WERI-Rb-1 (cell line): ENCODE results near the gene LHPP.

ENCODE experiments used
- DNase-seq: peaks from one replicate; pipeline ENCODE4 v3.0.0-alpha.2; 2020
- H3K27ac ChIP-seq: fragments of 250-450 bp; sonication (Bioruptor Pico); 2 replicates; pipeline ENCODE4 v1.5.1; 2020; ENCODE audit warnings: mild to moderate bottlenecking, moderate library complexity
- H3K27me3 ChIP-seq: fragments of 250-450 bp; sonication (Bioruptor Pico); 2 replicates; pipeline ENCODE4 v1.5.1; 2021; ENCODE audit warnings: mild to moderate bottlenecking, low read depth, moderate library complexity; ENCODE audit not compliant: insufficient read depth, severe bottlenecking
- H3K36me3 ChIP-seq: fragments of 250-450 bp; sonication (Bioruptor Pico); 2 replicates; pipeline ENCODE4 v1.5.1; 2020; ENCODE audit warnings: mild to moderate bottlenecking, moderate library complexity
- H3K4me3 ChIP-seq: 2 replicates; pipeline ENCODE4 v1.5.1; 2011; ENCODE audit warnings: low read depth, mild to moderate bottlenecking, control low read depth, low read length
- H3K9me3 ChIP-seq: fragments of 250-450 bp; sonication (Bioruptor Pico); 2 replicates; pipeline ENCODE4 v1.5.1; 2021; ENCODE audit warnings: mild to moderate bottlenecking, moderate library complexity; ENCODE audit not compliant: severe bottlenecking
- TF ChIP-seq, protein P1 (sequence below): IDR thresholded peaks from 2 replicates; pipeline ENCODE4 v1.5.1; 2011; ENCODE audit warnings: low read depth, mild to moderate bottlenecking, control low read depth, inconsistent platforms, low read length

Gene LHPP

GRCh38 chr10:124639646-124640045 is 178.0 kb downstream of the LHPP start:
- no peak overlapping the region for H3K27ac ChIP-seq
- TF ChIP-seq, protein P1, sequence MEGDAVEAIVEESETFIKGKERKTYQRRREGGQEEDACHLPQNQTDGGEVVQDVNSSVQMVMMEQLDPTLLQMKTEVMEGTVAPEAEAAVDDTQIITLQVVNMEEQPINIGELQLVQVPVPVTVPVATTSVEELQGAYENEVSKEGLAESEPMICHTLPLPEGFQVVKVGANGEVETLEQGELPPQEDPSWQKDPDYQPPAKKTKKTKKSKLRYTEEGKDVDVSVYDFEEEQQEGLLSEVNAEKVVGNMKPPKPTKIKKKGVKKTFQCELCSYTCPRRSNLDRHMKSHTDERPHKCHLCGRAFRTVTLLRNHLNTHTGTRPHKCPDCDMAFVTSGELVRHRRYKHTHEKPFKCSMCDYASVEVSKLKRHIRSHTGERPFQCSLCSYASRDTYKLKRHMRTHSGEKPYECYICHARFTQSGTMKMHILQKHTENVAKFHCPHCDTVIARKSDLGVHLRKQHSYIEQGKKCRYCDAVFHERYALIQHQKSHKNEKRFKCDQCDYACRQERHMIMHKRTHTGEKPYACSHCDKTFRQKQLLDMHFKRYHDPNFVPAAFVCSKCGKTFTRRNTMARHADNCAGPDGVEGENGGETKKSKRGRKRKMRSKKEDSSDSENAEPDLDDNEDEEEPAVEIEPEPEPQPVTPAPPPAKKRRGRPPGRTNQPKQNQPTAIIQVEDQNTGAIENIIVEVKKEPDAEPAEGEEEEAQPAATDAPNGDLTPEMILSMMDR, result no peak
- H3K36me3 ChIP-seq, result peaks cover 2% of the 10 kb centered on the region
- no peaks in the 10 kb centered on the region for H3K9me3 ChIP-seq
- H3K27me3 ChIP-seq, result no peaks in the 10 kb centered on the region
- no peak overlapping the region for H3K4me3 ChIP-seq
- DNase-seq, result no peak

DNA sequence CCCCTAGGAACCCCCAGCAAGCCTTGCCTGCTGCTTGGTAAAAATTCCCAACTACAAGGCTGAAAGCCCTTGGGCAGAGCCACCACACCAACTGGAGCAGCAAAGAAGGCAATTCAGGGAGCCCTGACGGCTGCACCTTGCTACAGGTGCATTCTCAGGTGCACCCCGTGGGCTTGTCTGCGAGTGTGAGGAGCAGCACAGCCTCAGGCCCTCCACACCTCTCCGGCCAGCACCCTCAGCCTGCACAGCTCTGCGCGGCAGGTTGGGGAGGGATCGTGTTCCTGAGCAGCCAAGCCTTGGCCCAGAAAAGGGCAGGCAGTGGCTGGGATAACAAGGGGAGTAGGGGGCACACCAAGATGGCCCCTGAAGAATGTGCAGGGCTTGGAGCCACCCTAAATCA is 178.4 kb downstream of the LHPP start:
- no peaks in the 10 kb centered on the region for H3K9me3 ChIP-seq
- no peak for DNase-seq
- H3K4me3 ChIP-seq, result no peak overlapping the region
- TF ChIP-seq, protein P1, result no peak
- no peaks in the 10 kb centered on the region for H3K27me3 ChIP-seq
- H3K27ac ChIP-seq, result no peak overlapping the region
- H3K36me3 ChIP-seq, result peaks cover 2% of the 10 kb centered on the region

DNA sequence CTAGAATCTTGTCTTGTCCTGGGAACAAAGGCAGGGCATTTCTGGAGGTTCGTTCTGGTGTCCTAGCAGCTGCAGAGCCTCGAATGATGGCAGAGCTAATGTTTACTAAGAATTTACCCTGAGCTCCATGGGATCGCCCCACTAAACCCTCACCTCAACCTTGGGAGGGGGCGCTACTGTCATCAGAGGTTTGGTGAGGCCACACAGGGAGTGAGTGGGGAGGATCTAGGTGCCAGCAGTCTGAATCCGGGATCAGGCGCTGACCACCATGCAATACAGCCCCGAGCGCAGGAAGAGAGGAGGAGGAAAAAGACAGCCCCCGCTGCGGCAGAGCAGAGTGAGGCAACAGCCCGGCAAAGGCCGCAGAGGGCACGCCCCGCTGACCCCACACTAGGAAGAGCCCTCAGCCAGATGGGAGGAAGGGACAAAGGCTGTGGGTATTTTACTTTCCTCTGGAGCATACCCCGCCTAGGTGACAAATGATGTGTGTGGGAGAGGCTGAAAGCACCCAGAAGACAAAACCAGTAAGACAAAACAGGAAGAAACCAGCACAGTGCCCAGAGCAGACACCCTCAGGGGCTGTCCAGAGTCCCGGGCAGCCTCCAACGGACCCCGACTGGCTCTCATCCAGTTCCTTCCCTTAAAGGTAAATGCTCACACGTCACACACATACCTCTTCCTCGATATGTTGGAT is 179.1 kb downstream of the LHPP start:
- Histone ChIP-seq H3K27me3 (no peaks in the 10 kb centered on the region), H3K9me3 (no peaks in the 10 kb centered on the region), H3K4me3 (no peak overlapping the region), H3K27ac (no peak overlapping the region), H3K36me3 (peaks cover 2% of the 10 kb centered on the region)
- TF ChIP-seq, protein P1, result no peak
- DNase-seq, result no peak

GRCh38 chr10:124641282-124642087 is 179.9 kb downstream of the LHPP start:
- Histone ChIP-seq H3K4me3 (no peak overlapping the region), H3K27ac (no peak overlapping the region), H3K9me3 (no peaks in the 10 kb centered on the region), H3K27me3 (no peaks in the 10 kb centered on the region), H3K36me3 (peaks cover 2% of the 10 kb centered on the region)
- TF ChIP-seq, protein P1, result no peak
- no peak for DNase-seq

GRCh38 chr10:124642088-124642710 is 180.6 kb downstream of the LHPP start:
- no peaks in the 10 kb centered on the region for H3K27me3 ChIP-seq
- no peak for DNase-seq
- H3K36me3 ChIP-seq, result peaks cover 2% of the 10 kb centered on the region
- H3K9me3 ChIP-seq, result no peaks in the 10 kb centered on the region
- H3K27ac ChIP-seq, result no peak overlapping the region
- TF ChIP-seq, protein P1, result no peak
- no peak overlapping the region for H3K4me3 ChIP-seq
